G401 (cell line): ENCODE results near the gene ANAPC1. TPM values are rescaled to one million over a fixed set of nuclear protein-coding genes. Genes with fewer than 3 reads are reported as not detected.
"Not testable (repeated sequence)": the region's sequence is repeated elsewhere in the genome, so short reads cannot be mapped to it uniquely, and the experiment has no call there.

Experiments used
- DNase-seq: peaks from one replicate; pipeline ENCODE4 v3.0.0-alpha.2; 2015; ENCODE audit warnings: low spot score
- in situ Hi-C: cut with HindIII; loops from 2 replicates; pipeline ENCODE4 v1.10.0; 2016; ENCODE audit warnings: low sequenced_read_pairs, mixed read lengths
- total RNA-seq: library from RNA; depleted of rRNA; stranded (reverse); fragments of >200 nt; shearing (Covaris generic); gene quantifications from 2 replicates; pipeline ENCODE4 v1.2.3, GENCODE V29; 2014

The ANAPC1 gene
- total RNA-seq, 1 experiment from 2014 or later, result 74.6 TPM

- in situ Hi-C loops, DNase-seq: not testable (repeated sequence)
Measured at GRCh38 chr2:111830479-111830878, 53.5 kb downstream of the ANAPC1 start.

DNA sequence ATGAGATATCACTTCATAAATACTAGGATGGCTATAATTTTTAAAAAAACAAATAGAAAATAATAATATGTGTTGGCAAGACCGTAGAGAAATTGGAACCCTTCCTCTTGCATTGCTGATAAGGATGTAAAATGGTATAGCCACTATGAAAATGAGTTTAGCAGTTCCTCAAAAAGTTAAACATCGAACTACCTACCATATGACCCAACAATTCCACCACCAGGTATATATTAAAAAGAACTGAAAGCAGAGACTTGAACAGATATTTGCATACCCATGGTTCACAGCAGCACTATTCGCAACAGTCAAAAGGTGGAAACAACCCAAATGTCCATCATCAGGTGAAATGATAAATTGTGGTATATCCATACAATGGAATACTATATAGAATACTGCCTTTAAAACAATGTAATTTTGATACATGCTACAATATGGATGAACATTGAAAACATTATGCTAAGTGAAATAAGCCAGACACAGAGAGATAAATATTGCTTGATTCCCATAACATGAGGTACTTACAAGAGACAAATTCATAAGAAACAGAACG is 55.7 kb downstream of the ANAPC1 start:
- in situ Hi-C loops, DNase-seq: not testable (repeated sequence)

- DNase-seq, in situ Hi-C loops: not testable (repeated sequence)
Measured at GRCh38 chr2:111812970-111813622, 70.9 kb downstream of the ANAPC1 start.

GRCh38 chr2:111790633-111791032 is 93.4 kb downstream of the ANAPC1 start:
- in situ Hi-C loops, DNase-seq: not testable (repeated sequence)

- in situ Hi-C loops, result not testable (repeated sequence)
Measured at GRCh38 chr2:111784081-111784480, 99.9 kb downstream of the ANAPC1 start.

GRCh38 chr2:111782195-111782594 is 101.8 kb downstream of the ANAPC1 start:
- in situ Hi-C loops, result not testable (repeated sequence)

More at GRCh38 chr2:111784081-111784480, 99.9 kb downstream of the ANAPC1 start:
- not testable (repeated sequence) for DNase-seq

GRCh38 chr2:111781443-111782094 is 102.4 kb downstream of the ANAPC1 start:
- in situ Hi-C loops, DNase-seq: not testable (repeated sequence)

More at GRCh38 chr2:111782195-111782594, 101.8 kb downstream of the ANAPC1 start:
- DNase-seq, result not testable (repeated sequence)

GRCh38 chr2:111777155-111777554 is 106.8 kb downstream of the ANAPC1 start:
- in situ Hi-C loops, DNase-seq: not testable (repeated sequence)

DNA sequence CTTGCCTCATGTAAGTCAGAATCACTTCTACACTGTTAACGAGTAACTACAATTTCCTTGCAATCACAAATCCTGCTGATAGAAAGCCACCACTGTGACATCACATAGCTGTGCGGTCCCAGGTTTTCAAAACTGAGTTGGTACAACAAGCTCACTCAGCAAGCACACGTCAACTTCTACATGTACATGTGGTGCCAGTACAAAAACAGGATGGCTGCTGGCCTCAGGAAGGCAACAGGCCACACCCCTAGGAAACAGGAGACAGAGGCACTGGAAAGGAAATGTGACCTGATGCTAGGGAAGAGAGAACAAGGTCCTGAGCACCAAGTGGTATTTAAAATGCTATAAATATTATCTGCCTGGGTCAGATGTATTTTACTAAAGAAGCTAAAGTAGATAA is 107.7 kb downstream of the ANAPC1 start:
- in situ Hi-C loops, DNase-seq: not testable (repeated sequence)

- in situ Hi-C loops, DNase-seq: not testable (repeated sequence)
Measured at GRCh38 chr2:111772180-111772579, 111.8 kb downstream of the ANAPC1 start.

DNA sequence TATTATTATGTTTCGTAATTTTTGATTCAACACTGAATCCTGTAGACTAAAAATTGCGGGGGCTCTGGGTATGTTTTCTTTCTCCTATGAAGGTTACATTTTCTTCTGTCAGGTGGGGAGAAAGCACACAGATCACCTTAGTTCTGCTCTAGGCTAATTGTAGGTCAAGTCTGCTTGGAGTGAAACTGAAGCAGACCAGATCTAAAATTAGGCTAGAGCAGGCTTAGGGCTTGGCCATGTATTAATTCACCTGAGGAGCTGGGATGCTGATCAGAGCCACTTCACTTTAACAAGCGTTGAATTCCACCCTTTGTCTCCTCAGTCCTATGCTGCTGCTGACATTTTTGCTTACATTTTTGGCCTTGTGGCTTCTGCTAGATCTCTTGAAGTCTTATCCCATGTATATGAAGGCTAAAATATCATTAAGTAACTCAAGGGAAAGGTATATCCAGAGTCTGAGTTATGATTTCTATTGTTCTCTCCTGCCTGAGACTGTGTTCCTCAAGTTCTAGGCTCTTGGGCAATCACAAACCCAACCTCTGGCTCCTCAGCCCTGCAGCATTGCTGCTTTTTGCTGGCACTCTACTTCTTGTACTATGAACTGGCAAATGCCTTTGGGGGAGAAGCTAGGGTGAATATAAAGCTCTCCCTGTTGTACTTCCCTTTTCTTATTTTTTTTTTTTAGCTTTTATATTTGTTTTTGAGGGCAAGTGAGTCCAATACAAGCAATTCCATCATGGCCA is 112.9 kb downstream of the ANAPC1 start:
- in situ Hi-C loops, DNase-seq: not testable (repeated sequence)

GRCh38 chr2:111768266-111769190 is 115.5 kb downstream of the ANAPC1 start:
- DNase-seq, in situ Hi-C loops: not testable (repeated sequence)

- in situ Hi-C loops, DNase-seq: not testable (repeated sequence)
Measured at GRCh38 chr2:111767087-111767486, 116.9 kb downstream of the ANAPC1 start.

- DNase-seq, in situ Hi-C loops: not testable (repeated sequence)
Measured at GRCh38 chr2:111766295-111766694, 117.7 kb downstream of the ANAPC1 start.

GRCh38 chr2:111764151-111764550 is 119.8 kb downstream of the ANAPC1 start:
- DNase-seq, in situ Hi-C loops: not testable (repeated sequence)

DNA sequence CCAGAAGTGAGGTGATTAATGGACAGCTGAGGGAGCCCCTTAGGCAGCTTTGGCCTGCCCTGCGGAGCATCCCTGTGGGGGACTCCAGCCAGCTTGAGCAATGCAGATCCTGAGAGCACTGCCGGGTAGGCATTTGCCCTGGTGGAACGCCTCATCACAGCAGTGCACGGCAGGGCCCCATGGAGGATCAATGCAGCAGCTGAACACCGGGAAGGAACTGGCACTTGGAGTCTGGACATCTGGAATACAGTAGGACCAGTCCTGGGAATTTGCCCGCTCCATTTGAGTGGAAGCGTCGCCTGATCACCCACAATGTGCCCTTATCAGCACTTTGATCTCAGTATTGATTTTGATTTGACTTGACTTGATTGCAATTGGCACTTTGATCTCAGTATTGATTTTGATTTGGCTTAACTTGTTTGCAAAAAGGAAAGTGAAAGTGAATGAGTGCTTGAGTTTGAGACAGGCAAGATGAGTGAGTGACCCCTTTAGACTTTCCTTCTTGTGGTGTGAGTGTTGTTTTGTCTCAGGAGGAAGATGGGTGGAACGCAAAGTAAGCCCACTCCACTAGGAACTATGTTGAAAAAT is 123.2 kb downstream of the ANAPC1 start:
- in situ Hi-C loops, DNase-seq: not testable (repeated sequence)

GRCh38 chr2:111752533-111752932 is 131.5 kb downstream of the ANAPC1 start:
- in situ Hi-C loops, DNase-seq: not testable (repeated sequence)

- in situ Hi-C loops, DNase-seq: not testable (repeated sequence)
Measured at GRCh38 chr2:111750641-111751040, 133.4 kb downstream of the ANAPC1 start.
